ENCODE data around the gene GIT2. TPM values are rescaled to one million over a fixed set of nuclear protein-coding genes. Genes with fewer than 3 reads are reported as not detected.
"Not testable (repeated sequence)": the region's sequence is repeated elsewhere in the genome, so short reads cannot be mapped to it uniquely, and the experiment has no call there.

Gene GIT2
- total RNA-seq, 3 donors from 2014 or later: 41.3 to 53.1 (median 42.6) TPM

- Histone ChIP-seq H3K36me3 (peaks cover 5% of the 10 kb centered on the region), H3K4me3 (peak within 1 kb of the TSS; percentile 68 to 87 (median 85)), H3K27me3 (no peaks in the 10 kb centered on the region), H3K4me1 (peaks cover 0 to 6% of the 10 kb centered on the region in 2 donors), H3K9me3 (no peaks in the 10 kb centered on the region), H3K27ac (peak within 1 kb of the TSS; percentile 81)
- peak; percentile 76 to 84 for DNase-seq (ENCODE audit: low spot score in 2 of 2)
- TF ChIP-seq POLR2AphosphoS5 (IDR thresholded peaks at IDR 0.05) (peak; percentile 67 to 81 (median 70)), POLR2A (IDR thresholded peaks at IDR 0.05) (no peak), CTCF (IDR thresholded peaks at IDR 0.05) (no peak)
- intact Hi-C loops (cut with DNase I; ENCODE audit: low total_unique reads): no loop called here
Observed at GRCh38 chr12:109899783-109900751, 96.1 kb downstream of the GIT2 start, which contains the start of gene TCHP. Gene TCHP, plus strand, starts transcription at chr12:109900274. Its CDS starts 2,753 bp downstream, at chr12:109903027.

- intact Hi-C loops (cut with DNase I; ENCODE audit: low total_unique reads); H3K9me3 ChIP-seq; H3K36me3 ChIP-seq; DNase-seq (ENCODE audit: low spot score in 2 of 2); H3K4me1 ChIP-seq; H3K27me3 ChIP-seq: not testable (repeated sequence)
- H3K27ac ChIP-seq: peak overlapping the region in 1 of 2 donors; percentile 81
- peak overlapping the region; percentile 68 to 87 (median 85) for H3K4me3 ChIP-seq
Observed at GRCh38 chr12:109899345-109899744, 96.8 kb downstream of the GIT2 start.

- Histone ChIP-seq H3K36me3 (no peaks in the 10 kb centered on the region), H3K9me3 (no peaks in the 10 kb centered on the region), H3K27ac (no peak overlapping the region), H3K4me1 (peaks cover 0 to 6% of the 10 kb centered on the region in 2 donors), H3K27me3 (no peaks in the 10 kb centered on the region), H3K4me3 (no peak overlapping the region)
- TF ChIP-seq POLR2AphosphoS5 (IDR thresholded peaks at IDR 0.05): no peak
- TF ChIP-seq POLR2A (IDR thresholded peaks at IDR 0.05): no peak
- TF ChIP-seq CTCF (IDR thresholded peaks at IDR 0.05): no peak
- no peak for DNase-seq (ENCODE audit: low spot score in 2 of 2)
- intact Hi-C loops (cut with DNase I; ENCODE audit: low total_unique reads): no loop called here
Observed at GRCh38 chr12:109897029-109897428, 99.1 kb downstream of the GIT2 start.

GRCh38 chr12:109896188-109896587 lies 100.0 kb downstream of the GIT2 start:
- TF ChIP-seq CTCF (IDR thresholded peaks at IDR 0.05): no peak
- no peaks in the 10 kb centered on the region for H3K27me3 ChIP-seq
- peaks cover 0 to 2% of the 10 kb centered on the region in 2 donors for H3K4me1 ChIP-seq
- intact Hi-C loops (cut with DNase I; ENCODE audit: low total_unique reads): no loop called here
- DNase-seq (ENCODE audit: low spot score in 2 of 2): no peak
- no peak overlapping the region for H3K4me3 ChIP-seq
- H3K27ac ChIP-seq: no peak overlapping the region
- no peaks in the 10 kb centered on the region for H3K36me3 ChIP-seq
- no peaks in the 10 kb centered on the region for H3K9me3 ChIP-seq

- intact Hi-C loops (cut with DNase I; ENCODE audit: low total_unique reads): no loop called here
Observed at GRCh38 chr12:109894939-109895338, 101.2 kb downstream of the GIT2 start.

More at GRCh38 chr12:109894939-109895338, 101.2 kb downstream of the GIT2 start:
- H3K36me3 ChIP-seq: no peaks in the 10 kb centered on the region
- H3K4me3 ChIP-seq: no peak overlapping the region
- DNase-seq (ENCODE audit: low spot score in 2 of 2): no peak
- H3K9me3 ChIP-seq: no peaks in the 10 kb centered on the region
- no peak for TF ChIP-seq POLR2AphosphoS5 (IDR thresholded peaks at IDR 0.05)
- TF ChIP-seq CTCF (IDR thresholded peaks at IDR 0.05): no peak
- no peak for TF ChIP-seq POLR2A (IDR thresholded peaks at IDR 0.05)
- no peaks in the 10 kb centered on the region for H3K4me1 ChIP-seq
- H3K27me3 ChIP-seq: no peaks in the 10 kb centered on the region
- H3K27ac ChIP-seq: no peak overlapping the region

Measured in breast epithelium (tissue), 4 donors.